ENCODE results near the gene MICB. TPM values are rescaled to one million over a fixed set of nuclear protein-coding genes. Genes with fewer than 3 reads are reported as not detected.

MICB gene
- total RNA-seq, 6 experiments from 2014 or later, result 0.48 to 2.0 (median 1.2) TPM

GRCh38 chr6:31513456-31514165 lies 15.7 kb downstream of the MICB start:
- TF ChIP-seq CTCF (IDR thresholded peaks at IDR 0.05) (no peak), POLR2A (IDR thresholded peaks at IDR 0.05) (no peak)
- 47% methylated on average over 2 of the region's 5 CpGs for WGBS (ENCODE audit: insufficient coverage, low coverage, low lambda C conversion rate, missing lambda C conversion rate)
- H3K27me3 ChIP-seq, result no peaks in the 10 kb centered on the region
- intact Hi-C loops (cut with DNase I), result no loop called here
- H3K36me3 ChIP-seq, result peaks cover 0 to 5% (median 0%) of the 10 kb centered on the region in 4 donors
- H3K27ac ChIP-seq, result no peak overlapping the region
- ATAC-seq (no peak), DNase-seq (no peak)
- no peaks in the 10 kb centered on the region for H3K4me1 ChIP-seq
- H3K9me3 ChIP-seq, result no peaks in the 10 kb centered on the region
- no peak overlapping the region for H3K4me3 ChIP-seq

GRCh38 chr6:31521835-31522234 lies 23.9 kb downstream of the MICB start:
- ATAC-seq, result no peak
- TF ChIP-seq CTCF (IDR thresholded peaks at IDR 0.05) (no peak), POLR2A (IDR thresholded peaks at IDR 0.05) (no peak)
- WGBS (ENCODE audit: insufficient coverage, low coverage, low lambda C conversion rate, missing lambda C conversion rate), result 73% methylated on average over 3 of the region's 3 CpGs

GRCh38 chr6:31525553-31525931 lies 27.6 kb downstream of the MICB start:
- no peaks in the 10 kb centered on the region for H3K9me3 ChIP-seq
- WGBS (ENCODE audit: insufficient coverage, low coverage, low lambda C conversion rate, missing lambda C conversion rate), result 77% methylated on average over 8 of the region's 8 CpGs
- ATAC-seq, result no peak
- TF ChIP-seq POLR2A (IDR thresholded peaks at IDR 0.05) (no peak), CTCF (IDR thresholded peaks at IDR 0.05) (no peak)
- H3K27me3 ChIP-seq, result no peaks in the 10 kb centered on the region
- H3K27ac ChIP-seq, result no peak overlapping the region
- DNase-seq, result no peak
- peaks cover 0 to 8% (median 2%) of the 10 kb centered on the region in 4 donors for H3K36me3 ChIP-seq
- H3K4me1 ChIP-seq, result no peaks in the 10 kb centered on the region
- intact Hi-C loops (cut with DNase I), result no loop called here
- H3K4me3 ChIP-seq, result no peak overlapping the region

More at GRCh38 chr6:31521835-31522234, 23.9 kb downstream of the MICB start:
- no peaks in the 10 kb centered on the region for H3K36me3 ChIP-seq
- DNase-seq, result no peak
- no peaks in the 10 kb centered on the region for H3K4me1 ChIP-seq
- no peaks in the 10 kb centered on the region for H3K9me3 ChIP-seq
- H3K27me3 ChIP-seq, result no peaks in the 10 kb centered on the region
- H3K4me3 ChIP-seq, result no peak overlapping the region
- no peak overlapping the region for H3K27ac ChIP-seq
- intact Hi-C loops (cut with DNase I), result no loop called here

GRCh38 chr6:31525932-31526591 lies 28.1 kb downstream of the MICB start:
- no peak overlapping the region for H3K27ac ChIP-seq
- H3K27me3 ChIP-seq, result no peaks in the 10 kb centered on the region
- TF ChIP-seq CTCF (IDR thresholded peaks at IDR 0.05) (no peak), POLR2A (IDR thresholded peaks at IDR 0.05) (no peak)
- H3K4me1 ChIP-seq, result no peaks in the 10 kb centered on the region
- H3K36me3 ChIP-seq, result peaks cover 0 to 14% (median 6%) of the 10 kb centered on the region in 4 donors
- intact Hi-C loops (cut with DNase I), result no loop called here
- DNase-seq, result no peak
- 71% methylated on average over 1 of the region's 4 CpGs for WGBS (ENCODE audit: insufficient coverage, low coverage, low lambda C conversion rate, missing lambda C conversion rate)
- no peak overlapping the region for H3K4me3 ChIP-seq
- no peaks in the 10 kb centered on the region for H3K9me3 ChIP-seq
- ATAC-seq, result peak; percentile 31 to 84 (median 39)
